HUES64 (cell line): ENCODE data around the gene TNRC6B.

Experiments used
- H3K27ac ChIP-seq: 2 replicates; pipeline ENCODE4 v1.7.0; 2013; ENCODE audit warnings: low read depth, low read length, inconsistent platforms
- H3K27me3 ChIP-seq: 2 replicates; pipeline ENCODE4 v1.6.1; 2013; ENCODE audit warnings: mild to moderate bottlenecking, low read length; ENCODE audit not compliant: insufficient read depth
- H3K36me3 ChIP-seq: 2 replicates; pipeline ENCODE4 v1.6.1; 2013; ENCODE audit warnings: mild to moderate bottlenecking, low read length; ENCODE audit not compliant: insufficient read depth
- H3K4me1 ChIP-seq: 2 replicates; pipeline ENCODE4 v1.6.1; 2013; ENCODE audit warnings: mild to moderate bottlenecking, low read length, moderate library complexity; ENCODE audit not compliant: insufficient read depth
- H3K4me3 ChIP-seq: 2 replicates; pipeline ENCODE4 v1.5.1; 2013; ENCODE audit warnings: mild to moderate bottlenecking, low read length, moderate library complexity
- H3K9ac ChIP-seq: 2 replicates; pipeline ENCODE4 v1.6.1; 2013; ENCODE audit warnings: mild to moderate bottlenecking, low read depth, low read length
- H3K9me3 ChIP-seq: 2 replicates; pipeline ENCODE4 v1.6.1; 2013; ENCODE audit warnings: low read depth, low read length; ENCODE audit not compliant: insufficient read depth
- WGBS: fragments of 150-250, 120-280 bp; methylation state at CpG from one replicate; pipeline ENCODE4 v1.1.7; 2013; ENCODE audit warnings: missing lambda C conversion rate; 5-methylcytosine and 5-hydroxymethylcytosine counted together

The TNRC6B gene

DNA sequence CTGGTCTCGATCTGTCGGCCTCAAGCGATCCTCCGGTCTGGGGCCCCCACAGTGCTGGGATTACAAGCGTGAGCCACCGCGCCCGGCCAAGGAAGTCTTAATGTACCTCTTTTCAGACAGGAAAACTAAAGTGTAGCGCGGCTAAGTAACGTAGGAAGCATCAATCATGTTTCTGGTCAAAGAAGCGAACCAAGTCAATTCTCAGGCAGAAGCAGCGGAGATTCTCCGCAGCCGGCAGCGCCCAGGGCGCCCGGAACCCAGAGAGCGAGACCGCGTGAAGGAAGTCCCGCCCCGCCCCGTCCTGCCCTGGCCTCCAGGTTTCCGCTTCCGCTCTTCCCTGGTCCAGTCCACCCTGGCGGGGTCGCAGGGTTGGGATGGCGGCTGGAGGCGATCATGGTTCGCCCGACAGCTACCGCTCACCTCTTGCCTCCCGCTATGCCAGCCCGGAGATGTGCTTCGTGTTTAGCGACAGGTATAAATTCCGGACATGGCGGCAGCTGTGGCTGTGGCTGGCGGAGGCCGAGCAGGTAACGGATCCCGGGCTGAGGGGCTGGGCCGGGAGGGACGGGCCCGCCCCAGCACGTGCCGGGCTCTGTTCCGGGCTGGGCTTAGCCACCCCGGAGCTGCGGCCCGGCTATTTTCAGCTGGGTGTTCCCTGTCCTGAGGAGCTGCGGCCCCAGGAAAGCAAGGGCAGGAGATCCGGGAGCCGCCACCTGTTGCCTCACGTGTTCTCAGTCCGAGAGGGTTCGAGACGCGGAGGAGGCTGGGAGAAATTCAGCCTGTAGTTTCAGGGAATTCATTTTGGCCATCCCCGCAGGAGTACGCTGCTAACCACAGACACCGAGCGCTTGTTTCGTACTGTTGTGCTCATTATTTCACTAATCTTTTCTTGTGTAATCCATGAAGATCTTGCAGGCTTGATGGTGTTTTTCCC is 168.7 kb downstream of the TNRC6B start, which contains the start of gene ADSL:
Gene ADSL, plus strand, starts transcription at position 316 of the 934 bp plus-strand sequence. Its CDS starts 59 bp downstream, at position 375.
- WGBS = under 1% methylated on average over 65 of the region's 65 CpGs

DNA sequence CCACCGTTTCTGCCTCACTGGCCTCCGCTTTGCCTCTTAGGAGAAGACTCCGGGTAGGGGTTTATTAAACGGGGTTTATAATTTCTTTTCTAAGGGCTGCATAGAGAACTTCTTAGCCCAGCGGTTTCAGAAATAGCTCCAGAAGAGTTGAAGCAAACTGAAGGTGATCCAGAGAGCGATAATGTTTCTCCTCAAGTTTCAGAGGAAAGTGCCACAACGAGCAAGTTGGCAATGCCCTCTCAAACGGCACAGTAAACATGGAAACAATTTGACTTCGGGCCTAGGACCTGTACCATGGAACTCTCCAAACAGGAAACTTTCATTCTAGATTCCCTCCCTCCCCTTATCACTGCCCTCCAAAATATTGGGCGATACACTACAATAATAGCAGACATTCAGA is 169.6 kb downstream of the TNRC6B start:
- WGBS = 20% methylated on average over 10 of the region's 10 CpGs
- Histone ChIP-seq H3K27ac (peak overlapping the region; percentile 91), H3K9ac (peak overlapping the region; percentile 91), H3K27me3 (no peaks in the 10 kb centered on the region), H3K36me3 (peaks cover 44% of the 10 kb centered on the region), H3K9me3 (no peaks in the 10 kb centered on the region), H3K4me3 (peak overlapping the region; percentile 92), H3K4me1 (peaks cover 11% of the 10 kb centered on the region; the same call in 1 of the 2 replicates)

More for the DNA sequence above, 168.7 kb downstream of the TNRC6B start, which contains the start of gene ADSL:
- peak within 1 kb of the TSS; percentile 91 for H3K9ac ChIP-seq
- peaks cover 11% of the 10 kb centered on the region; the same call in 1 of the 2 replicates for H3K4me1 ChIP-seq
- no peaks in the 10 kb centered on the region for H3K27me3 ChIP-seq
- peak within 1 kb of the TSS; percentile 92 for H3K4me3 ChIP-seq
- peaks cover 37% of the 10 kb centered on the region for H3K36me3 ChIP-seq
- peak within 1 kb of the TSS; percentile 91 for H3K27ac ChIP-seq
- no peaks in the 10 kb centered on the region for H3K9me3 ChIP-seq

GRCh38 chr22:40348025-40348658 is 170.4 kb downstream of the TNRC6B start:
- peaks cover 52% of the 10 kb centered on the region for H3K36me3 ChIP-seq
- H3K9ac ChIP-seq = no peak overlapping the region
- peaks cover 11% of the 10 kb centered on the region; the same call in 1 of the 2 replicates for H3K4me1 ChIP-seq
- 80% methylated on average over 10 of the region's 10 CpGs for WGBS
- no peaks in the 10 kb centered on the region for H3K27me3 ChIP-seq
- H3K9me3 ChIP-seq = no peaks in the 10 kb centered on the region
- peak overlapping the region; percentile 92 for H3K4me3 ChIP-seq
- H3K27ac ChIP-seq = no peak overlapping the region

GRCh38 chr22:40352763-40353162 is 175.0 kb downstream of the TNRC6B start:
- 98% methylated on average over 3 of the region's 3 CpGs for WGBS
- H3K4me3 ChIP-seq = no peak overlapping the region
- H3K27me3 ChIP-seq = no peaks in the 10 kb centered on the region
- H3K9ac ChIP-seq = no peak overlapping the region
- H3K9me3 ChIP-seq = no peaks in the 10 kb centered on the region
- no peak overlapping the region for H3K27ac ChIP-seq
- H3K36me3 ChIP-seq = peaks cover 90% of the 10 kb centered on the region
- H3K4me1 ChIP-seq = peaks cover 6% of the 10 kb centered on the region; the same call in 1 of the 2 replicates

GRCh38 chr22:40361100-40361499 is 183.4 kb downstream of the TNRC6B start:
- Histone ChIP-seq H3K9me3 (no peaks in the 10 kb centered on the region), H3K9ac (no peak overlapping the region), H3K27ac (no peak overlapping the region), H3K27me3 (no peaks in the 10 kb centered on the region), H3K4me1 (no peaks in the 10 kb centered on the region), H3K36me3 (peaks cover 98% of the 10 kb centered on the region), H3K4me3 (no peak overlapping the region)
- 98% methylated on average over 5 of the region's 5 CpGs for WGBS

DNA sequence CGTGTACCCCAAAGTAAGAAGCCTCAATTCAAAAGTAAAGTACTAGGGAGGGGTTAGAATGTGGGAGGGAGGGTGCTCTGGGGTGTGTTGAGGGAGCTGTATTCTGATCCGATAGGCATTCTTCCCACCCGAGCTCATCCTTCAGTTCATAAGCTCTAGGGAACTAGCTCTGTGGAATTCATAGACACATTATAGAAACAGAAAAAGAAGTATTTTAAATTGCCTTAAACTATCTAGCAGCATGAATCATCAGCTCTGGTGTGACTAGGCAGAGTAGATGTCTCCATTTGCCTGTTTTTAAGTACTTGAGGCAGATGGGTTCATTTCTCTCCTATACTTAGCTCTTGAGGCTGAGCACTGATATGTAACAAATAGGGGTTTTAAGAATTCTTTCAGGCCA is 185.3 kb downstream of the TNRC6B start:
- WGBS = 97% methylated on average over 3 of the region's 3 CpGs
- no peaks in the 10 kb centered on the region for H3K9me3 ChIP-seq
- peaks cover 100% of the 10 kb centered on the region for H3K36me3 ChIP-seq
- H3K9ac ChIP-seq = no peak overlapping the region
- H3K27ac ChIP-seq = no peak overlapping the region
- H3K27me3 ChIP-seq = no peaks in the 10 kb centered on the region
- H3K4me1 ChIP-seq = no peaks in the 10 kb centered on the region
- no peak overlapping the region for H3K4me3 ChIP-seq

DNA sequence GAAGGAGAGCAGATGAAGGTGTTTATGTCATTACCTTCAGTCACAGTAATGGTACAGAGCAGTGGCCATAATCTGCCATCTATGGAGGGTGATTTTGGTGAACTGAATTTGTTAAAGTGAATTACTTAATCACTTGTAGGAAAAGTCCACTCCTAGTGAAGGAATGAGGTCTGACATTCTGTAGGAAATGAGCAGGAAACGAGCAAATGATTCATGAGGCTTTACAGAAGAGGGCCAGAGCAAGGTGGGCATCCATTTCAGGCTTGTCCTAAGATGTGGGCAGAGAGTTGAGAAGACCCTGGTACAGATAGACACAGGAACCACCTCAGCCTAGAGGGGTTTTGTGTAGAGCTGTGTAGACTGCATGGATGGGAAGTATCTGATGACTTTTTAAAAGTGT is 186.7 kb downstream of the TNRC6B start:
- peaks cover 97% of the 10 kb centered on the region for H3K36me3 ChIP-seq
- 91% methylated on average over 1 of the region's 1 CpG for WGBS
- no peaks in the 10 kb centered on the region for H3K9me3 ChIP-seq
- H3K27ac ChIP-seq = no peak overlapping the region
- H3K4me1 ChIP-seq = no peaks in the 10 kb centered on the region
- H3K27me3 ChIP-seq = no peaks in the 10 kb centered on the region
- no peak overlapping the region for H3K9ac ChIP-seq
- no peak overlapping the region for H3K4me3 ChIP-seq

- no peak overlapping the region for H3K4me3 ChIP-seq
- H3K4me1 ChIP-seq = peaks cover under 1% of the 10 kb centered on the region; the same call in 1 of the 2 replicates
- no peaks in the 10 kb centered on the region for H3K27me3 ChIP-seq
- no peak overlapping the region for H3K27ac ChIP-seq
- WGBS = 96% methylated on average over 2 of the region's 2 CpGs
- H3K9me3 ChIP-seq = no peaks in the 10 kb centered on the region
- no peak overlapping the region for H3K9ac ChIP-seq
- peaks cover 84% of the 10 kb centered on the region for H3K36me3 ChIP-seq
Observed at GRCh38 chr22:40366068-40366467, 188.3 kb downstream of the TNRC6B start.

- 97% methylated on average over 5 of the region's 6 CpGs for WGBS
Observed at GRCh38 chr22:40367342-40367741, 189.6 kb downstream of the TNRC6B start.

DNA sequence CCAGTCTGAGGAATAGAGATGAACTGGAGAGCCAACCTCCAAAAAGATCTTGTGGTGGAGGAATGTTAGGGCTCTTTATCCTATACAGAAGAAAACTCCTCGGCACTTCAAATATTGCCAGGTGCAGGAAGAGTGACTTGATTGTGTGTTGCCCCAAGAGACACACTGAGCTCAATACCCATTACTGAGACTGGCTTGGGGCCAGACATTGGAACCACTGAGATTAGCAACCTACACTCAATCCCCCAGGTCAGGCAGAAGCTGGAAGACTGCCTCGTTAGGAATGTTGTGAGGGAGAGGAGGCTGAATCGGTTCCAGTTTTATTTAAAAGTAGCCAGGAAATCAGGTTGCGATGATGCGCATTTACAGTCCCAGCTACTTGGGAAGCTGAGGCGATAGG is 190.3 kb downstream of the TNRC6B start:
- Histone ChIP-seq H3K4me3 (no peak overlapping the region), H3K36me3 (peaks cover 69% of the 10 kb centered on the region), H3K9ac (no peak overlapping the region), H3K27ac (no peak overlapping the region), H3K27me3 (no peaks in the 10 kb centered on the region), H3K9me3 (no peaks in the 10 kb centered on the region), H3K4me1 (peaks cover 5% of the 10 kb centered on the region)
- 97% methylated on average over 6 of the region's 6 CpGs for WGBS

More at GRCh38 chr22:40367342-40367741, 189.6 kb downstream of the TNRC6B start:
- H3K9me3 ChIP-seq = no peaks in the 10 kb centered on the region
- no peak overlapping the region for H3K27ac ChIP-seq
- no peak overlapping the region for H3K9ac ChIP-seq
- H3K27me3 ChIP-seq = no peaks in the 10 kb centered on the region
- H3K36me3 ChIP-seq = peaks cover 72% of the 10 kb centered on the region
- H3K4me3 ChIP-seq = no peak overlapping the region
- H3K4me1 ChIP-seq = peaks cover 5% of the 10 kb centered on the region

GRCh38 chr22:40368836-40369235 is 191.1 kb downstream of the TNRC6B start:
- H3K27me3 ChIP-seq = no peaks in the 10 kb centered on the region
- no peak overlapping the region for H3K27ac ChIP-seq
- no peak overlapping the region for H3K9ac ChIP-seq
- H3K4me1 ChIP-seq = peaks cover 5% of the 10 kb centered on the region
- peaks cover 65% of the 10 kb centered on the region for H3K36me3 ChIP-seq
- WGBS = 98% methylated on average over 2 of the region's 3 CpGs
- H3K4me3 ChIP-seq = no peak overlapping the region
- H3K9me3 ChIP-seq = no peaks in the 10 kb centered on the region
